GM12865 (cell line): ENCODE results near the gene PIGU.

Experiments
- DNase-seq: peaks from one replicate; pipeline ENCODE4 v3.0.0; 2010; ENCODE audit warnings: low read depth
- H3K4me3 ChIP-seq: 2 replicates; pipeline ENCODE4 v1.5.1; 2011; ENCODE audit warnings: mild to moderate bottlenecking, low read depth, low read length, control low read depth
- CTCF ChIP-seq: IDR thresholded peaks from 2 replicates; pipeline ENCODE4 v1.5.1; 2011; ENCODE audit warnings: low read length, control low read depth, low read depth, inconsistent platforms; ENCODE audit not compliant: insufficient read depth; ENCODE audit errors: missing control alignments

The PIGU gene

DNA sequence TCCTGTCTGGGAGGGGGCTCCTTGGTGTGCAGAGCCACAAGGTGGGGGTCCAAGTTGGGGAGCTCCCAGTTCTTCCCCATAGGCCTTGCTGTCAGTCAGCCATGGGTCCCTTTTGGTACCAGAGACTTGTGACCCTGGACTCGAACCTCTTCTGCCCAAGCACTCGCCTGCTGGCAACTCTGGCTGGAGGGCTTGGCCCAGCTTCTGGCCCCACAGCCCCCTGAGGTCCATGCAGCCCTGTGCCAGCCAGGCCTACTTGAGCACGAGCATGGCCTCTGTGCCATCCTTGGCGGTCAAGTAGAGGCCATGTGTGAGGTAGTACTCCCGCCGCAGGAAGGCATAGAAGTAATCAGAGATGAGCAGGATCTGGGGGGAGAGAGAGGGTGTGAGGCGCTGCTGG lies 116.3 kb downstream of the PIGU start:
- no peak overlapping the region for H3K4me3 ChIP-seq
- DNase-seq, result no peak
- no peak for TF ChIP-seq CTCF

DNA sequence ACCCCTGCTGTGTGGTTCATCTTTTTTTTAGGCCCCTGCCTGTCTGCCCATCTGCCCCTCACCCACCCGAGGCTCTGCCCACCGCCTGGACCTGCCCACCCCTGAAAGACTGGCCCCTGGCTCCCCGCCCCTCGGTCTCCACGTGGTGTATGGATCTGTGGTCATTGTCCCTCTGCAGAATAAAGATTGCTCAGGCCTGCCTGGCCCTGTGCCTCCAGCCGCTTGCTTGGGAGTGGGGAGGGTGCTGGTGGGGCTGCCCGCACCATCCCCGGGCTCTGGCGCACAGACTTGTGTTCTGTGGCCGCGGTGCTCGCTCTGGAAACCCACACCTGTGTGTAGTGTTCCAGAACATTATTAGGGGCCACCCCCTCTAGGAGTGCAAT lies 116.8 kb downstream of the PIGU start:
- no peak for DNase-seq
- TF ChIP-seq CTCF, result no peak
- H3K4me3 ChIP-seq, result no peak overlapping the region

- DNase-seq, result no peak
- no peak overlapping the region for H3K4me3 ChIP-seq
- no peak for TF ChIP-seq CTCF
Observed at GRCh38 chr20:34559311-34560140, 117.4 kb downstream of the PIGU start.

DNA sequence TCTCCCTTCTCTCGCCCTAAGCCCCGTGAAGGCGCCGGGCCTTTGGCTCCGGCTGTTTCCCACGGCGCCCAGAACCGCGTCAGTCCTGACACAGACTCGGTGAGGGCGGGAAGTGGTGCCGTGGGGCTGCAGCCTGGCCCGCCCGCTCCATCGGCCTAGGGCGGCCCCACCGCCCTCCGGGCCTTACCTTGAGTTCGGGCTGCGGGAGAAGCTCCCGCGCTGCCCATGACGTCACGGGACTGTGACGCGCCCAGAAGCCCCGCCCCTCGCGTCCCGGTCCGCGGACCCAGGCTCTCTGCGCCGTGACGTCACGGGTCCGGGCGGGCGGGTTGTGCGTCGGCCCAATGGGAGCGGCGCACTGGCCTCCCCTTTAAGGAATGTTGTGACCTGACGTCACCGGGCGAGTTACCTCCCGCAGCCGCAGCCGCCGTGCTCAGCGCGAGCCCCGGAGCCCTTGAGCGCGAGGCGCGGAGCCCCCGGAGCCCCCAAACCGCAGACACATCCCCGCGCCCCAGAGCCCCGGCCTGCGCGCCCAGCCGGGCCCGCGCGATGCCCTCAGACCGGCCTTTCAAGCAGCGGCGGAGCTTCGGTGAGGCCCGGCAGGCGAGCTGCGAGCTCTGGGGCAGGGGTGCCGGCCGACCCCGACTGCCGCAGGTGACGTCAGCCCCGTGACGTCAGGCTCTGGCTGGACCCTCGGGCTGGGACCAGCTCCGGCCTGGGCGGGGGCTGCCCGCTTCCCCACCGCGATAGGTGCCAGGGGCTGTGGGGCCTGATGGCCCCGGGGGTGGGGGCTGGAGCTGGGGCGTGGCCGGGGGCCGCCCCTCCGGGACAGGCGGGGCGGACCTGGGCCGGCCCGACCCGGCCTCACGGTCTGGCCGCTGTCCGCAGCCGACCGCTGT lies 118.3 kb downstream of the PIGU start, which contains the start of gene MAP1LC3A:
Gene MAP1LC3A (plus strand): TSS at position 399 of the 899 bp plus-strand sequence. CDS start 151 bp downstream, at position 550.
- no peak for TF ChIP-seq CTCF
- DNase-seq, result peak; percentile 90
- peak within 1 kb of the TSS; percentile 83 for H3K4me3 ChIP-seq

DNA sequence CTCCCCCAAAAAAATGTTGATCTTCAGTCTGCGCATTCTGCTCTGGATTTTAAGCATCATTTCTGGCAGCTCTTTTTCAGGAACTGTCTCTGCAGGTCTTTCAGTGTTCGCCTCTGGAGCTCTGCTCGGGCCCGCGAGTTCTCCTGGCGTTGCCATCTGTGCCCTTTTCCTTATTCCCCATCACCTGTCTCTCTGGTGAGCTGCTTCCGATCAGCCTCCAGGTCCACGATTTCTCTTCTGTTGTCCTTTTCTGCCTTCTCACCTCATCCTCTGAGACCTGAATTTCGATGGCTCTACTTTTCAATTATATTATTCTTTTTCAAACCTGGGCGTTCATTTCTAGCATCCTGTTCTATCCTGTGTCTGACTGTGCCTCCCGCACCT lies 119.0 kb downstream of the PIGU start:
- H3K4me3 ChIP-seq, result peak overlapping the region; percentile 83
- TF ChIP-seq CTCF, result no peak
- DNase-seq, result no peak

- DNase-seq, result no peak
- no peak for TF ChIP-seq CTCF
- no peak overlapping the region for H3K4me3 ChIP-seq
Observed at GRCh38 chr20:34553366-34553867, 123.5 kb downstream of the PIGU start.
